GM18505 (cell line): ENCODE data around the gene LMO2.

Experiments used
- ATAC-seq: cut with Tn5 transposase; IDR thresholded peaks from one replicate; pipeline ENCODE4 v1.9.1; 2021; ENCODE audit not compliant: unreplicated experiment
- POLR2A ChIP-seq: IDR thresholded peaks from 4 replicates; pipeline ENCODE4 v1.6.1; 2011; ENCODE audit warnings: borderline replicate concordance; ENCODE audit not compliant: insufficient read depth, insufficient read length; ENCODE audit errors: extremely low read depth

The LMO2 gene

GRCh38 chr11:33869481-33870422, 22.1 kb downstream of the LMO2 start:
- peak; percentile 25 for TF ChIP-seq POLR2A
- peak; percentile 38 for ATAC-seq

- peak; percentile 31 for TF ChIP-seq POLR2A
- peak; percentile 26 for ATAC-seq
Measured at GRCh38 chr11:33868647-33869461, 23.0 kb downstream of the LMO2 start.

GRCh38 chr11:33867996-33868646, 23.8 kb downstream of the LMO2 start:
- ATAC-seq = no peak
- no peak for TF ChIP-seq POLR2A

- no peak for TF ChIP-seq POLR2A
- ATAC-seq = no peak
Measured at GRCh38 chr11:33867561-33867960, 24.3 kb downstream of the LMO2 start.

GRCh38 chr11:33866936-33867335, 24.9 kb downstream of the LMO2 start:
- ATAC-seq = no peak
- TF ChIP-seq POLR2A = no peak

GRCh38 chr11:33864479-33864878, 27.4 kb downstream of the LMO2 start:
- ATAC-seq = no peak
- no peak for TF ChIP-seq POLR2A

GRCh38 chr11:33863418-33864172, 28.3 kb downstream of the LMO2 start:
- no peak for TF ChIP-seq POLR2A
- ATAC-seq = no peak

GRCh38 chr11:33861941-33862589, 29.8 kb downstream of the LMO2 start:
- TF ChIP-seq POLR2A = no peak
- ATAC-seq = no peak

GRCh38 chr11:33861386-33861785, 30.5 kb downstream of the LMO2 start:
- no peak for TF ChIP-seq POLR2A
- no peak for ATAC-seq

GRCh38 chr11:33860926-33861325, 30.9 kb downstream of the LMO2 start:
- TF ChIP-seq POLR2A = no peak
- no peak for ATAC-seq

- no peak for ATAC-seq
- TF ChIP-seq POLR2A = no peak
Measured at GRCh38 chr11:33859306-33859705, 32.6 kb downstream of the LMO2 start.

- no peak for ATAC-seq
- TF ChIP-seq POLR2A = no peak
Measured at GRCh38 chr11:33857933-33858371, 33.9 kb downstream of the LMO2 start.
